ENCODE measurements around the gene ANO1. TPM values are rescaled to one million over a fixed set of nuclear protein-coding genes. Genes with fewer than 3 reads are reported as not detected.

Gene ANO1
- total RNA-seq, 1 donor from 2014 or later, result 36.7 TPM

DNA sequence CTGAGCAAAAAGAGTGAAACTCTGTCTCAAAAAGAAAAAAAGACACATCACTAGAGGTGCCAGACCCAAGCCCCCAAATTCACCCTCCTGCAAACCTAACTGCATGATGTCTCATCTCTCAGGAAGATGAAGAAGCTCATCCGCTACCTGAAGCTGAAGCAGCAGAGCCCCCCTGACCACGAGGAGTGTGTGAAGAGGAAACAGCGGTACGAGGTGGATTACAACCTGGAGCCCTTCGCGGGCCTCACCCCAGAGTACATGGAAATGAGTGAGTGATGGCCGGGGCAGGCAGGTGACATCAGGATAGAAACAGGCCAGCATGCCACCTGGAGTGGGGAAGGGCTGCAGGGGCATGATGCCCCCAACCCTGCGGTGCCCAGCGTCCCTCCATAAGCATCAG is 89.0 kb downstream of the ANO1 start:
- no peak for DNase-seq

GRCh38 chr11:70167723-70168404 is 89.7 kb downstream of the ANO1 start:
- no peak for DNase-seq

DNA sequence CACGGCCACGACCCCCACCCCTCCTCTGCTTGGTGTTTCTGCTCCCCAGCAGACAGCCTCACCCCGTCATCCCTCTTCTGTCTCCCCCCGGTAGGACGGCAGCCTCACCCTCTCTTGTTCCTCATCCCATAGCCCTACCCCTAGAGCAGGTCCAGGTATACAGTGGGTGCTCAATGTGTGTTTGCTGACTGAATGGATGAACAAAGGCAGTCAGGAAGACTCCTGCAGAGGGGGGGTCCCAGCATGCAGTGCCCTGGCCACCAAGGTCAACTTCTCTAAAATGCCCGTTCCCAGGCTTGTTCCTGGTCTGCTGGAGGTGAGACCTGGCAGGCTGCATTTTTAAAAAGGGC is 90.3 kb downstream of the ANO1 start:
- DNase-seq, result no peak

GRCh38 chr11:70169127-70169526 is 91.0 kb downstream of the ANO1 start:
- no peak for DNase-seq

DNA sequence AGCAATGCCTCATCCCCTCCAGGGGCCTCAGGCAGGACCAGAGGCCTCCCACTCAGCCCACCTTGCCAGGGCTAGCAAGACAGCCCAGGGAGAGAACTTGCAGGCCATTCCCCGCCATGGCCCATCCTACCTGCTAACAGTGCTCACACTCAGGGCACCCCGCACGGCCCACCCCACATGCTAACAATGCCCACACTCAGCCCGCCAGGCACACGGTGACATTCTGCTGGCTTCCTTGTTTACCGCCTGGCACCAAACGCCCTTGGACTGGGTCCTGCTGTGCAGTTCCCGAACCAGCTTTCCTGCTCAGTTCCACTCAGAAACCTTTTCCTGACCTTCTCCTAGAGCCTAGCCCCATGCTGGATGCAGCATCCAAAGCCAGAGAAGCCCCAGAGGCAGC is 91.5 kb downstream of the ANO1 start:
- DNase-seq, result no peak

DNA sequence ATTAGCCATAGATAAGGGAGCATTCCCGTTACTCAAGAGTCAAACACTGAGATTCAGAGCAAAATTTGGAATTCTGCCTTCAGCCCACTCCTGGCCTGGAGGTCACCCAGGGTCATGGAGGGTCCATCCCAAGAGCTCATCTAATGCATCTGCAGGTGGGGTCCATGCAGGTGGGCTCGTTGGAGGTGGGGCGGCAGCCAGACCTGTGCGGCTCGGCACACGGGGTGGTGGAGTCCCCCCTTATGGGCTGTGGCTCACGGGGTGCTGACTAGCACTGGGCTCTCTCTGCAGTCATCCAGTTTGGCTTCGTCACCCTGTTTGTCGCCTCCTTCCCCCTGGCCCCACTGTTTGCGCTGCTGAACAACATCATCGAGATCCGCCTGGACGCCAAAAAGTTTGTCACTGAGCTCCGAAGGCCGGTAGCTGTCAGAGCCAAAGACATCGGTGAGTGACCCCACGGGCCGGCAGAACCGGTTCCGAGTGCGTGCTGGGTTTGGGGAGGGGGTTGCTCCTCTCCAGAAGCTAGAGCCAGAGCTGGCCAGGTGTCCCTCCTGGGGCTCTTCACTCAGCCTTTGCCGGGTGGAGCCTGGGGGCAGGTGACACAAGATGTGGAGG is 92.6 kb downstream of the ANO1 start:
- DNase-seq, result no peak

- no peak for DNase-seq
Measured at GRCh38 chr11:70173018-70173417, 94.9 kb downstream of the ANO1 start.

GRCh38 chr11:70174547-70175235 is 96.6 kb downstream of the ANO1 start:
- DNase-seq, result peak; percentile 45

DNA sequence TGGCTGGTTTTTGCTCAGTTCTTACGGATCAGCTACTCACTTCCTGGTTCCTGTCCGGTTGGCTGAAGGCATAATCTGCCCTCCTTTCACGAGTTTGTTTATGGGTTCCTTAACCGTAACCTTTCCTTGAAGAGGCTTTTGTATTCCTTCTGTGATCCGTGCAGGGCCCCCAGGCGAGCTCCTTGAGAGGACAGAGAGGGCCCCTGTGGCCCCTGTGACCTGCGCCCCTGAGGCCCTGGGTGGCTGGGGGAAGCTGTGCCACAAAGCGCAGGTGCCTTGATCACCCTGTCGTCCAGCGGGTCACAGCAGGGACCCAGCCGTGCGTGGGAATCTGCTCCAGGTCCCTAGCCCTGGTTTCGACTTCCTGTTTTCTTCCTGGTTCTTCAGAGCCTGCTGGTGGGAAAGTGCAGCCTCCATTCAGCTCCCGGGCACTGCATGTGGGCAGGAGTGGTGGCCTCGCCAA is 97.2 kb downstream of the ANO1 start:
- DNase-seq, result no peak

- DNase-seq, result no peak
Measured at GRCh38 chr11:70176940-70177689, 99.0 kb downstream of the ANO1 start.

DNA sequence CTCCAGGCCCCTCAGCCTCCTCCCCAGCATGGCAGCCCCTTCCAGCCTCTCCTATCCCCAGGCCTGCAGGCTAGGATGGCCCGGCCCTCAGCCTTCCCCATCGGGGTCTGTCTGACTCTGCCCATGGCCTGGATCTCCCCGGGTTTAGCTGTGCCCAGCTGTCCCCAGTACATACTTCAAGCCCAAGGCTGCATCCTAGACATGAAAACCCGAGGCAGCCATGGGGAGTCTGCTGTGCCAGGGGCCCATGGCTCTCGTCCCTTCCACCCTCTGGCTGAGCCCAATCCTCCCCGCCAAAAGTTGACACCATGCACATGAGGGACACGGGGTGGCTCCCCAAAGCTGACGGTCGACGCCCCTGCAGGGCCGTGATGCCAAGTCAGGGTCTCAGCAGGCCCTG is 102.8 kb downstream of the ANO1 start:
- no peak for DNase-seq

DNA sequence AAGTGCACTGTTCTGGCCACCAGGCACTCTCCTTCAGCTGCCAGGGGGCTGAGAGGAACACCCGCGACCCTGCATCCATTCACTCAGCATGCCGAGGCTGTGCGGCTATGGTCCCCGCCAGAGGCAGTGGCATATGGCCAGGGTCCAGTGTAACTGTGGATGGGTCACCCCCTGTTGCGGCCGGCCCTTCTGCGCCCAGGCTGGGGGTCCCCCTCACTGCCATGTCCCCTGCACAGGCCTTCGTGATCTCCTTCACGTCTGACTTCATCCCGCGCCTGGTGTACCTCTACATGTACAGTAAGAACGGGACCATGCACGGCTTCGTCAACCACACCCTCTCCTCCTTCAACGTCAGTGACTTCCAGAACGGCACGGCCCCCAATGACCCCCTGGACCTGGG is 104.1 kb downstream of the ANO1 start:
- no peak for DNase-seq

DNA sequence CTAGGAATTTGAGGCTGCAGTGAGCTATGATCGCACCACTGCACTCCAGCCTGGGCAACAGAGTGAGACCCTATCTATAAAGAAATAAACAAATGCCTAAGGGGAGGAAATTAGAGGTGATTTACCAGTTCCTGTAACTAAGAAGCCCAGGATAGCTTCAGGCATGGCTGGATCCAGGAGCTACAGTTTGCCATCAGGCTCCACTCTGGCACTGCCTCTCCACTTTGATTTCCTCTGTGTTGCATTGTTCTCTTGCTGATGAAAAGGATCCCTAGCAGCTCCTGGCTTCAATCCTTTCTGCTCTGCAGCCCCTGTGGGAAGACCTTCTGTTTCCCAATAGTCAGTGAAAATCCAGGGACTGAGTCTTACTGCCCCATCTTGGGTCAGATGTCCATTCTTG is 104.9 kb downstream of the ANO1 start:
- DNase-seq, result no peak

GRCh38 chr11:70183483-70184176 is 105.5 kb downstream of the ANO1 start:
- no peak for DNase-seq

GRCh38 chr11:70184396-70184795 is 106.3 kb downstream of the ANO1 start:
- no peak for DNase-seq

GRCh38 chr11:70185348-70186055 is 107.4 kb downstream of the ANO1 start:
- DNase-seq, result no peak

DNA sequence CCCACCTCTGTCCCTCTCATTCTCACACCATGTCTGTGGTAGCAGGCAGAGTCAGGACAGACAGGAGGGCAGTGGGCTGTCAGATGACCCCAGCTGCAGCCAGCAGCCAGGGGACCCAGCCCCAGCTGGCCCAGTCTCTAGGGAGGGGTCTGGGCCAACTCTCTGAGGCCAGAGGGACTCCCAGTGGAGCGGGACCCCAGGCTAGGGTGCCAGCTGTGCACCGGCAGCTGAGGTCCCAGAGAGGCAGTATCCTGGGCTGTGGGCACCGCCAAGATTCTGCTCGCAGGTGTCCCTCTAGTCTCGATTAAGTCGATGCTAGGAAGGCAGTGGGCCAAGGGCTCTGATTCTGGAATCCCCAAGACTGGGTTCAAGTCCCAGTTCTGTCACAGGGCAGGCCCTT is 108.3 kb downstream of the ANO1 start:
- DNase-seq, result no peak

DNA sequence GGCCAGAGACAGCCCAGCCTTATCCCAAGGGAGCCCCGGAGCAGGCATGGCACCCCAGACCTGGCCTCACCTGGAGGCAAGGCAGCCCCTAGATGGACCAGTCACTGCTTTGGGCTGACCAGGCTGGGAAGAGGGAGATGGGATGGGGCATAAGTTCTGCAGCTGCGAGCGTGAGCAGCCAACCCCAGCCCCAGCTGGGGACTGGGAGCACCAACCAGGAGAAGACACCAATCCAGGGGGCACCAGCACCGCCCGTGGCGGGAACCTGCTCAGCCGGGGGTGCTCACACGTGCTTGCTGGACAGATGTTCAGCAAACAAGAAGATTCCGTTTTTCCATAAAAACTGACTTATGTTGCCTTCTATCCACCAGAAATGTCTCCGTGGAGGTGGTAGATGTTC is 108.8 kb downstream of the ANO1 start:
- DNase-seq, result no peak

GRCh38 chr11:70187771-70188170 is 109.7 kb downstream of the ANO1 start:
- DNase-seq, result no peak

- no peak for DNase-seq
Measured at GRCh38 chr11:70189622-70190021, 111.5 kb downstream of the ANO1 start.

DNA sequence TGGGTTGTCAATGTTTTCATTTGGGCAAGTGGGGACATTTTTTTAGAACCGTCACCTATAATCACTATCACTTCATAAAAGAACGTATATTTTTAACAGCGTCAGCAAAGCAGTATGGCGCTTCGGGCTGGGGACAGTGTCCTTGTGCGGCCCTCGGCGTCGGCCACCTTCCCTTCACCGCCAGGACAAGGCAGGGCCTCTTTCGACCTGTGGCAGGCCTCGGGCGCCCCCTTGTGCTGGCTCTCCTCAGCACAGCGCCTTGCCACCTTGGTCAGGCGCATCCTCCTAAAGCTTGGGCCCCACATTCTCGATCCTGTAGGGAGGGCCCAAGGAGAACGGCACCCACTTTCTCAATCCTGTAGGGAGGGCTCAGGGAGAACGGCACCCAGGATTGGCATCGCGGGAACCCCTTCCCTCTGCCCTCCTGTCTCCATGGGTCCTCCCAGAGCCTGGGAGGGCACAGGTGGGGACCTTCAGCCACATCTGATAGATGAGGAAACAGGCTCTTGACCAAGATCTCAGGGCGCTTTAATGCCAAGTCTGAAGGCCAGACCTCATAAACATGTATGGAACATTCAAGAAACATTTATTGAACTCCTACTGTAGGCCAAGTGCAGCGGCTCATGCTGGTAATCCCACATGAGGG is 113.5 kb downstream of the ANO1 start:
- peak; percentile 82 for DNase-seq
